ENCODE data around the gene WFIKKN1. TPM values are rescaled to one million over a fixed set of nuclear protein-coding genes. Genes with fewer than 3 reads are reported as not detected.

Gene WFIKKN1
- polyA plus RNA-seq, 3 donors = 0.76 TPM; not detected in 2

- intact Hi-C loops (cut with micrococcal nuclease) = no loop called here
- Histone ChIP-seq H3K27me3 (ENCODE audit: control insufficient read depth in 2 of 2, insufficient read depth in 2 of 2, low read length in 2 of 2) (no peaks in the 10 kb centered on the region), H3K9ac (ENCODE audit: insufficient read depth, low read length, poor library complexity, severe bottlenecking) (peak overlapping the region; percentile 85), H3K27ac (ENCODE audit: low read depth in 1 of 2, low read length in 2 of 2) (peak overlapping the region; percentile 20 to 81), H3K4me3 (replicated peaks in 1 of 3; ENCODE audit: low read depth in 2 of 3, low read length in 3 of 3) (peak overlapping the region in 2 of 3 experiments; percentile 85 to 92), H3K4me1 (ENCODE audit: control insufficient read depth in 1 of 2, insufficient read depth in 2 of 2, low read length in 2 of 2) (peaks cover 70 to 78% of the 10 kb centered on the region in 2 donors), H4K20me1 (ENCODE audit: insufficient read depth, low read length) (peaks cover 35% of the 10 kb centered on the region), H3K4me2 (replicated peaks; ENCODE audit: extremely low read depth, low read length, poor library complexity, severe bottlenecking) (peak overlapping the region; percentile 87), H2AFZ (ENCODE audit: insufficient read depth, low read depth, low read length, poor library complexity, severe bottlenecking) (no peak overlapping the region), H3K79me2 (ENCODE audit: insufficient read depth, low read length) (peaks cover 74% of the 10 kb centered on the region), H3K36me3 (replicated peaks in 1 of 2; ENCODE audit: control insufficient read depth in 1 of 2, insufficient read depth in 2 of 2, low read length in 2 of 2) (peaks cover 0 to under 1% of the 10 kb centered on the region in 2 donors), H3K9me3 (replicated peaks in 1 of 2; ENCODE audit: control insufficient read depth in 1 of 2, insufficient read depth in 1 of 2, low read length in 2 of 2) (no peaks in the 10 kb centered on the region)
- WGBS (ENCODE audit: insufficient coverage) = 97% methylated on average over 3 of the region's 8 CpGs
- peak overlapping the region; percentile 87 to 95 for H3K4me3 Mint-ChIP-seq
- H3K36me3 Mint-ChIP-seq = peaks cover 9 to 12% of the 10 kb centered on the region in 2 donors
- H3K27ac Mint-ChIP-seq = peak overlapping the region; percentile 82 to 94 (median 87)
- peaks cover 67% of the 10 kb centered on the region for H3K4me1 Mint-ChIP-seq
- DNase-seq = no peak
- peaks cover 0 to 3% (median 0%) of the 10 kb centered on the region in 7 donors for H3K9me3 Mint-ChIP-seq
- H3K27me3 Mint-ChIP-seq (ENCODE audit: low read depth in 3 of 3) = peaks cover under 1 to 4% (median 2%) of the 10 kb centered on the region in 3 donors
- TF ChIP-seq CTCF (IDR thresholded peaks at IDR 0.05) = no peak
Observed at GRCh38 chr16:591231-591630, 39.6 kb upstream of the WFIKKN1 start.

GRCh38 chr16:591892-592517, 38.8 kb upstream of the WFIKKN1 start:
- peak overlapping the region; percentile 87 to 95 for H3K4me3 Mint-ChIP-seq
- H3K9me3 ChIP-seq (replicated peaks in 1 of 2; ENCODE audit: control insufficient read depth in 1 of 2, insufficient read depth in 1 of 2, low read length in 2 of 2) = no peaks in the 10 kb centered on the region
- H4K20me1 ChIP-seq (ENCODE audit: insufficient read depth, low read length) = peaks cover 42% of the 10 kb centered on the region
- no peak for DNase-seq
- peaks cover 0 to 4% (median 2%) of the 10 kb centered on the region in 3 donors for H3K27me3 Mint-ChIP-seq (ENCODE audit: low read depth in 3 of 3)
- peaks cover 74% of the 10 kb centered on the region for H3K4me1 Mint-ChIP-seq
- peaks cover 0 to 3% (median 0%) of the 10 kb centered on the region in 7 donors for H3K9me3 Mint-ChIP-seq
- H3K27ac Mint-ChIP-seq = peak overlapping the region; percentile 82 to 96 (median 93)
- peaks cover 82% of the 10 kb centered on the region for H3K79me2 ChIP-seq (ENCODE audit: insufficient read depth, low read length)
- no peak for TF ChIP-seq CTCF (IDR thresholded peaks at IDR 0.05)
- H3K4me1 ChIP-seq (ENCODE audit: control insufficient read depth in 1 of 2, insufficient read depth in 2 of 2, low read length in 2 of 2) = peaks cover 77 to 85% of the 10 kb centered on the region in 2 donors
- peaks cover 0 to 7% of the 10 kb centered on the region in 2 donors for H3K36me3 ChIP-seq (replicated peaks in 1 of 2; ENCODE audit: control insufficient read depth in 1 of 2, insufficient read depth in 2 of 2, low read length in 2 of 2)
- H3K4me3 ChIP-seq (replicated peaks in 1 of 3; ENCODE audit: low read depth in 2 of 3, low read length in 3 of 3) = peak overlapping the region in 2 of 3 experiments; percentile 17 to 92
- H3K9ac ChIP-seq (ENCODE audit: insufficient read depth, low read length, poor library complexity, severe bottlenecking) = peak overlapping the region; percentile 30
- H3K4me2 ChIP-seq (replicated peaks; ENCODE audit: extremely low read depth, low read length, poor library complexity, severe bottlenecking) = peak overlapping the region; percentile 87
- H3K36me3 Mint-ChIP-seq = peaks cover 15 to 19% of the 10 kb centered on the region in 2 donors
- no peaks in the 10 kb centered on the region for H3K27me3 ChIP-seq (ENCODE audit: control insufficient read depth in 2 of 2, insufficient read depth in 2 of 2, low read length in 2 of 2)
- peak overlapping the region; percentile 81 to 83 for H3K27ac ChIP-seq (ENCODE audit: low read depth in 1 of 2, low read length in 2 of 2)
- 73% methylated on average over 14 of the region's 15 CpGs for WGBS (ENCODE audit: insufficient coverage)
- H2AFZ ChIP-seq (ENCODE audit: insufficient read depth, low read depth, low read length, poor library complexity, severe bottlenecking) = no peak overlapping the region
- intact Hi-C loops (cut with micrococcal nuclease) = no loop called here
